Natural killer cell treated with Interleukin-12 subunit alpha and Interleukin-12 subunit beta and Interleukin-15 and Interleukin-18, amount 100 ng/mL, for 72 hours (primary cell): ENCODE results near the gene HSPB9. TPM values are rescaled to one million over a fixed set of nuclear protein-coding genes. Genes with fewer than 3 reads are reported as not detected.

ENCODE experiments used
- ATAC-seq, 2 donors: fragments of 150-1000 bp; cut with Tn5 transposase in 1 of 2; sonication (Bioruptor Pico), chemical (Tn5 transposase) in 1 of 2; 2 replicates each; pipeline ENCODE4 v1.10.0; 2021
- DNase-seq: peaks from one replicate; pipeline ENCODE4 v3.0.0; 2022; ENCODE audit warnings: low spot score
- H3K27ac Mint-ChIP-seq, 2 donors: 1 replicate in 1 of 2; 2 replicates in 1 of 2; pipeline ENCODE4 v1.8.0; 2022; ENCODE audit warnings: mixed read lengths in 2 of 2, mild to moderate bottlenecking in 1 of 2, moderate library complexity in 1 of 2
- H3K27me3 Mint-ChIP-seq, 2 donors: 1 replicate in 1 of 2; 2 replicates in 1 of 2; pipeline ENCODE4 v1.8.0; 2022; ENCODE audit warnings: mixed read lengths in 2 of 2
- H3K36me3 Mint-ChIP-seq: one replicate; pipeline ENCODE4 v1.8.0; 2022; ENCODE audit warnings: mixed read lengths
- H3K4me1 Mint-ChIP-seq, 2 donors: 1 replicate in 1 of 2; 2 replicates in 1 of 2; pipeline ENCODE4 v1.8.0; 2022; ENCODE audit warnings: low read depth in 2 of 2, mixed read lengths in 2 of 2, mild to moderate bottlenecking in 1 of 2
- H3K4me3 Mint-ChIP-seq: one replicate; pipeline ENCODE4 v1.8.0; 2022; ENCODE audit warnings: mixed read lengths
- H3K9me3 Mint-ChIP-seq: 2 replicates; pipeline ENCODE4 v1.8.0; 2022; ENCODE audit warnings: mixed read lengths
- total RNA-seq, 2 donors: library from RNA; stranded (reverse); gene quantifications; one replicate each; pipeline ENCODE4 v1.2.3, GENCODE V29; 2022

HSPB9 gene
- total RNA-seq, 2 donors from 2014 or later = not detected

GRCh38 chr17:42163113-42163512, 40.5 kb downstream of the HSPB9 start:
- ATAC-seq (peak; percentile 20 to 62), DNase-seq (peak; percentile 64)
- H3K27ac Mint-ChIP-seq = no peak overlapping the region
- no peak overlapping the region for H3K4me3 Mint-ChIP-seq
- no peaks in the 10 kb centered on the region for H3K27me3 Mint-ChIP-seq
- peaks cover 0 to 5% of the 10 kb centered on the region in 2 donors for H3K4me1 Mint-ChIP-seq
- H3K9me3 Mint-ChIP-seq = no peaks in the 10 kb centered on the region
- no peaks in the 10 kb centered on the region for H3K36me3 Mint-ChIP-seq

DNA sequence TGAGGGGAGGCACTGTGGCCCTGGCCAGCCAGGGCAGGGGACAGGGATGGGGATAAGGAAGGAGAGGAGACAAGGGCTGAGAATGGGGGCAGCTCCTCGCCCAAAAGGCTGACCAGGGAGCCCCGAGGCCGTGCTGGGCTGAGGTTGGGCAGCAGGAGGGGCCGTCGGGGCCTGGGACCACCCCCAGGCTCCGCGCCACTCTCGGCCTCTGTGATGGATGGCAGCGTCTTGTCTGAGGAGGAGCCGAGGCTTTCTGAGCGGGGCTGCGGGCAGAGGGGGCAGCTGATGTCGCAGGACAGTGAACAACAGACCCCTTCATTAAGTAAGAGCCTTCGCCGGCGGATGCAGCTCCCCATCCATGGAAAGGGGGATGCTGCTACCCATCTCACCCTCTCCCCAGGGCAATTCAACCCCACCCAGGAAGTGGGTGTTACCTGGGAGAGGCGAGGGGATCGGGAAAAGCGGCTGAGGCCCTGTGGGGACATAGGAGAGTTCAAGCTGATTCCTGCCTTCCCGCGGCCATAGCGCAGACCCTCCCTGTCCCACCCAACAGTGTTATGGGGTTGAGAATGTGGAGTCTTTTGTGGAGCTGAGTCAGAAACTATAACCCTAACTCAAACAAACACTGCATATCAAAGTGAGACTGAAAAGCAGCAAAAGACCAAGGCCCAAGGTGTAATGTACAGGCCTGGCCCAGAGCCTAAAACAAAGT, 41.2 kb downstream of the HSPB9 start:
- Mint-ChIP-seq H3K4me3 (no peak overlapping the region), H3K27me3 (no peaks in the 10 kb centered on the region), H3K27ac (peak overlapping the region in 1 of 2 donors; percentile 42), H3K9me3 (no peaks in the 10 kb centered on the region), H3K36me3 (no peaks in the 10 kb centered on the region), H3K4me1 (peaks cover 0 to 5% of the 10 kb centered on the region in 2 donors)
- DNase-seq = peak; percentile 60
- no peak for ATAC-seq

GRCh38 chr17:42165751-42166150, 43.1 kb downstream of the HSPB9 start:
- Mint-ChIP-seq H3K4me3 (no peak overlapping the region), H3K4me1 (peaks cover 0 to 5% of the 10 kb centered on the region in 2 donors), H3K9me3 (no peaks in the 10 kb centered on the region), H3K27me3 (peaks cover 0 to 2% of the 10 kb centered on the region in 2 donors), H3K27ac (no peak overlapping the region), H3K36me3 (no peaks in the 10 kb centered on the region)
- DNase-seq (no peak), ATAC-seq (no peak)

GRCh38 chr17:42166196-42166763, 43.7 kb downstream of the HSPB9 start:
- Mint-ChIP-seq H3K27me3 (peaks cover 0 to 3% of the 10 kb centered on the region in 2 donors), H3K9me3 (no peaks in the 10 kb centered on the region), H3K36me3 (no peaks in the 10 kb centered on the region)

DNA sequence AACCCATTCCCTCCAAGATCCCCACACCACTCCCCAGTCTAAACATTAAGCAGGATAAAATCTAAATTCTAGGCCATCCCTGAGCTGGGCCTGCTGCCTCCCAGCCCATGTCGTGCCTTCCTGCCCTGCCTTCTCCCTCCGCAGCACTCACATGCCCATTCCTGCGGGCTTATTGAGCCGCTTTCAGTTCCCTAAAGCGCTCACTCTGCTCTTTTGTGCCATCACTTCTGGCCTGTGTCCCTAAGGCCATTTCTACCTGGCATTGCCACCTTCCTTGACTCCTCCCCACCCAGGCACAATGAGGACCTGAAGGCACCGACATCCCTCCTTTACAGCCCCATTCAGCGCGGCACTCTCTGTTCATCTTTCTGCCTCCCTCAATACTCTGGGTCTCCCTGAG, 45.2 kb downstream of the HSPB9 start:
- Mint-ChIP-seq H3K4me3 (no peak overlapping the region), H3K36me3 (no peaks in the 10 kb centered on the region), H3K9me3 (no peaks in the 10 kb centered on the region), H3K27ac (no peak overlapping the region), H3K4me1 (peaks cover 0 to 5% of the 10 kb centered on the region in 2 donors), H3K27me3 (peaks cover 0 to 3% of the 10 kb centered on the region in 2 donors)
- no peak for DNase-seq
- no peak for ATAC-seq

More at GRCh38 chr17:42166196-42166763, 43.7 kb downstream of the HSPB9 start:
- no peak overlapping the region for H3K4me3 Mint-ChIP-seq
- DNase-seq (no peak), ATAC-seq (no peak)
- no peak overlapping the region for H3K27ac Mint-ChIP-seq
- peaks cover 0 to 5% of the 10 kb centered on the region in 2 donors for H3K4me1 Mint-ChIP-seq

GRCh38 chr17:42169351-42169750, 46.7 kb downstream of the HSPB9 start:
- DNase-seq = no peak
- Mint-ChIP-seq H3K9me3 (no peaks in the 10 kb centered on the region), H3K4me1 (no peaks in the 10 kb centered on the region), H3K27ac (no peak overlapping the region), H3K4me3 (no peak overlapping the region), H3K36me3 (no peaks in the 10 kb centered on the region), H3K27me3 (peaks cover 0 to 3% of the 10 kb centered on the region in 2 donors)
- ATAC-seq = no peak

DNA sequence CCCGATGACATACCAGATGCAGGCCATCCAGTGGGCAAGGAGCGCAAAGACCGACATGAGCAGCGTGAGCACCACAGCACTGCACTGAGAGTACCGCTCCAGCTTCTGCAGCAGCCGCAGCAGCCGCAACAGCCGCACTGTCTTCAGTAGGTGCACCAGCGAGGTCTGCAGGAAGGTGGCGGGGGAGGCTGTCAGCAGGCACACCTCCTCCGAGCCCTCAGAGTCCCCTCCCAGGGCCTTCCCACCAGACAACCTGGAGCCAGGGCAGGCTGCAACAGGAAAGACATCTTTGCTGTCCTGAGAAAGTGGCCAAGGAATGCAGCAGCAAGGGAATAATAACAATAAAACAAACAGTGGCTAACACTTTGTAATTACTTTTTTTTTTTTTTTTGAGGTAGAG, 49.2 kb downstream of the HSPB9 start:
- DNase-seq (no peak), ATAC-seq (no peak)
- Mint-ChIP-seq H3K9me3 (no peaks in the 10 kb centered on the region), H3K27ac (no peak overlapping the region), H3K4me3 (no peak overlapping the region), H3K36me3 (no peaks in the 10 kb centered on the region), H3K4me1 (no peaks in the 10 kb centered on the region), H3K27me3 (peaks cover 0 to 5% of the 10 kb centered on the region in 2 donors)

Other genes starting within 250 kb of the HSPB9 start
- 100 to 1,000 TPM; 200 to 243 TPM for gene ACLY, start 203.9 kb upstream of the HSPB9 start, total RNA-seq
- gene ODAD4, start 192.2 kb upstream of the HSPB9 start, total RNA-seq = 1 to 10 TPM in 1 of 2 donors, under 1 TPM in 1; 0.12 to 1.0 TPM
- gene CNP, start 156.0 kb upstream of the HSPB9 start, total RNA-seq = 10 to 100 TPM; 55.6 to 81.9 TPM
- 100 to 1,000 TPM; 119 to 137 TPM for gene DNAJC7, start 105.4 kb upstream of the HSPB9 start, total RNA-seq
- 10 to 100 TPM; 27.8 to 28.7 TPM for gene NKIRAS2, start 102.7 kb upstream of the HSPB9 start, total RNA-seq
- gene C17orf113, start 72.2 kb upstream of the HSPB9 start, total RNA-seq = not detected
- not detected for gene ZNF385C, start 24.3 kb upstream of the HSPB9 start, total RNA-seq
- gene DHX58, start 10.1 kb upstream of the HSPB9 start, total RNA-seq = 1 to 10 TPM; 7.0 to 7.6 TPM
- gene KAT2A, start 1.4 kb upstream of the HSPB9 start, total RNA-seq = 10 to 100 TPM; 16.5 to 56.5 TPM
- gene RAB5C, start 32.2 kb downstream of the HSPB9 start, total RNA-seq = 10 to 100 TPM; 67.4 to 73.7 TPM
- gene KCNH4, start 58.3 kb downstream of the HSPB9 start, total RNA-seq = 1 to 10 TPM in 1 of 2 donors, under 1 TPM in 1; 0.33 to 2.5 TPM
- gene HCRT, start 62.6 kb downstream of the HSPB9 start, total RNA-seq = not detected
- gene GHDC, start 71.7 kb downstream of the HSPB9 start, total RNA-seq = 10 to 100 TPM; 13.2 to 17.5 TPM
- gene STAT5B, start 153.6 kb downstream of the HSPB9 start, total RNA-seq = 100 to 1,000 TPM; 131 to 209 TPM
- 100 to 1,000 TPM; 187 to 392 TPM for gene STAT5A, start 165.7 kb downstream of the HSPB9 start, total RNA-seq